ENCODE results near the gene CCDC57. TPM values are rescaled to one million over a fixed set of nuclear protein-coding genes. Genes with fewer than 3 reads are reported as not detected.

Gene CCDC57
- total and polyA plus RNA-seq, 4 donors = 5.4 to 19.1 (median 11.7) TPM

DNA sequence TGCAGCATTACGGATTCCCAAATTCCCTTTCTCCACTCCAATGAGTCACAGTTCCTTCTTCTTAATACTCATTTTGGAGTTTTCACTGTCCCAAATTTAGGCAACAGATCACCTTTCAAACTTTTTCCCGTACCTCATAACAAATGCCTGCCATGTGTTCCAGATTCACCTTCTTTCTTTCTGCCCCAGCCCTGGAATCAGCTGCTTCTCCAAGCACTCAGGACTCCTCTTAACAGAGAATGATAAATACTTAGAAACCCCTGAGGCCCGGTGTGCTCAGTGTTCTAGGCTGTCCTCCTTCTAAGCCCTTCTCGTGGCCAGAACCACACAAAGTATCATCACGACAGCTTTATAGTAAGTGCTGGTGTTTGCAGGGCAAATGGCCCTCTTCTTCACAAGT, 45.9 kb upstream of the CCDC57 start:
- Histone ChIP-seq H3K27me3 (ENCODE audit: control insufficient read depth in 4 of 4, insufficient read depth in 4 of 4, low read length in 3 of 4) (no peaks in the 10 kb centered on the region), H3K27ac (ENCODE audit: low read depth in 1 of 2, low read length in 2 of 2) (no peak overlapping the region), H3K36me3 (ENCODE audit: control insufficient read depth in 4 of 4, insufficient read depth in 3 of 4, low read depth in 1 of 4, low read length in 3 of 4) (peaks cover 13 to 59% (median 42%) of the 10 kb centered on the region in 4 donors), H3K9ac (ENCODE audit: low read depth in 1 of 2, low read length in 2 of 2) (no peak overlapping the region), H3K4me3 (ENCODE audit: low read depth in 1 of 3, low read length in 3 of 3) (no peak overlapping the region), H3K9me3 (ENCODE audit: control insufficient read depth in 4 of 4, low read length in 3 of 4) (no peaks in the 10 kb centered on the region), H3K4me1 (ENCODE audit: control insufficient read depth in 4 of 4, insufficient read depth in 4 of 4, low read length in 3 of 4) (no peaks in the 10 kb centered on the region)
- no peak for DNase-seq (ENCODE audit: low spot score)
- TF ChIP-seq, protein P1, sequence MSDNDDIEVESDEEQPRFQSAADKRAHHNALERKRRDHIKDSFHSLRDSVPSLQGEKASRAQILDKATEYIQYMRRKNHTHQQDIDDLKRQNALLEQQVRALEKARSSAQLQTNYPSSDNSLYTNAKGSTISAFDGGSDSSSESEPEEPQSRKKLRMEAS (IDR thresholded peaks at IDR 0.05) = no peak
- TF ChIP-seq, protein P2, sequence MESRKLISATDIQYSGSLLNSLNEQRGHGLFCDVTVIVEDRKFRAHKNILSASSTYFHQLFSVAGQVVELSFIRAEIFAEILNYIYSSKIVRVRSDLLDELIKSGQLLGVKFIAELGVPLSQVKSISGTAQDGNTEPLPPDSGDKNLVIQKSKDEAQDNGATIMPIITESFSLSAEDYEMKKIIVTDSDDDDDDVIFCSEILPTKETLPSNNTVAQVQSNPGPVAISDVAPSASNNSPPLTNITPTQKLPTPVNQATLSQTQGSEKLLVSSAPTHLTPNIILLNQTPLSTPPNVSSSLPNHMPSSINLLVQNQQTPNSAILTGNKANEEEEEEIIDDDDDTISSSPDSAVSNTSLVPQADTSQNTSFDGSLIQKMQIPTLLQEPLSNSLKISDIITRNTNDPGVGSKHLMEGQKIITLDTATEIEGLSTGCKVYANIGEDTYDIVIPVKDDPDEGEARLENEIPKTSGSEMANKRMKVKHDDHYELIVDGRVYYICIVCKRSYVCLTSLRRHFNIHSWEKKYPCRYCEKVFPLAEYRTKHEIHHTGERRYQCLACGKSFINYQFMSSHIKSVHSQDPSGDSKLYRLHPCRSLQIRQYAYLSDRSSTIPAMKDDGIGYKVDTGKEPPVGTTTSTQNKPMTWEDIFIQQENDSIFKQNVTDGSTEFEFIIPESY (IDR thresholded peaks at IDR 0.05) = no peak
- no peak for TF ChIP-seq HNF4G (IDR thresholded peaks at IDR 0.05)
- TF ChIP-seq, protein P3, sequence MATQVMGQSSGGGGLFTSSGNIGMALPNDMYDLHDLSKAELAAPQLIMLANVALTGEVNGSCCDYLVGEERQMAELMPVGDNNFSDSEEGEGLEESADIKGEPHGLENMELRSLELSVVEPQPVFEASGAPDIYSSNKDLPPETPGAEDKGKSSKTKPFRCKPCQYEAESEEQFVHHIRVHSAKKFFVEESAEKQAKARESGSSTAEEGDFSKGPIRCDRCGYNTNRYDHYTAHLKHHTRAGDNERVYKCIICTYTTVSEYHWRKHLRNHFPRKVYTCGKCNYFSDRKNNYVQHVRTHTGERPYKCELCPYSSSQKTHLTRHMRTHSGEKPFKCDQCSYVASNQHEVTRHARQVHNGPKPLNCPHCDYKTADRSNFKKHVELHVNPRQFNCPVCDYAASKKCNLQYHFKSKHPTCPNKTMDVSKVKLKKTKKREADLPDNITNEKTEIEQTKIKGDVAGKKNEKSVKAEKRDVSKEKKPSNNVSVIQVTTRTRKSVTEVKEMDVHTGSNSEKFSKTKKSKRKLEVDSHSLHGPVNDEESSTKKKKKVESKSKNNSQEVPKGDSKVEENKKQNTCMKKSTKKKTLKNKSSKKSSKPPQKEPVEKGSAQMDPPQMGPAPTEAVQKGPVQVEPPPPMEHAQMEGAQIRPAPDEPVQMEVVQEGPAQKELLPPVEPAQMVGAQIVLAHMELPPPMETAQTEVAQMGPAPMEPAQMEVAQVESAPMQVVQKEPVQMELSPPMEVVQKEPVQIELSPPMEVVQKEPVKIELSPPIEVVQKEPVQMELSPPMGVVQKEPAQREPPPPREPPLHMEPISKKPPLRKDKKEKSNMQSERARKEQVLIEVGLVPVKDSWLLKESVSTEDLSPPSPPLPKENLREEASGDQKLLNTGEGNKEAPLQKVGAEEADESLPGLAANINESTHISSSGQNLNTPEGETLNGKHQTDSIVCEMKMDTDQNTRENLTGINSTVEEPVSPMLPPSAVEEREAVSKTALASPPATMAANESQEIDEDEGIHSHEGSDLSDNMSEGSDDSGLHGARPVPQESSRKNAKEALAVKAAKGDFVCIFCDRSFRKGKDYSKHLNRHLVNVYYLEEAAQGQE (IDR thresholded peaks at IDR 0.05) = no peak
- 89% methylated on average over 5 of the region's 5 CpGs for WGBS

GRCh38 chr17:82257473-82257872, 44.8 kb upstream of the CCDC57 start:
- no peak for DNase-seq (ENCODE audit: low spot score)
- Histone ChIP-seq H3K4me1 (ENCODE audit: control insufficient read depth in 4 of 4, insufficient read depth in 4 of 4, low read length in 3 of 4) (no peaks in the 10 kb centered on the region), H3K27me3 (ENCODE audit: control insufficient read depth in 4 of 4, insufficient read depth in 4 of 4, low read length in 3 of 4) (no peaks in the 10 kb centered on the region), H3K36me3 (ENCODE audit: control insufficient read depth in 4 of 4, insufficient read depth in 3 of 4, low read depth in 1 of 4, low read length in 3 of 4) (peaks cover 18 to 65% (median 51%) of the 10 kb centered on the region in 4 donors), H3K9ac (ENCODE audit: low read depth in 1 of 2, low read length in 2 of 2) (no peak overlapping the region), H3K4me3 (ENCODE audit: low read depth in 1 of 3, low read length in 3 of 3) (no peak overlapping the region), H3K27ac (ENCODE audit: low read depth in 1 of 2, low read length in 2 of 2) (no peak overlapping the region), H3K9me3 (ENCODE audit: control insufficient read depth in 4 of 4, low read length in 3 of 4) (no peaks in the 10 kb centered on the region)
- WGBS = 74% methylated on average over 10 of the region's 10 CpGs
- TF ChIP-seq, protein P1 (IDR thresholded peaks at IDR 0.05) = no peak
- TF ChIP-seq HNF4A (conservative IDR thresholded peaks at IDR 0.05) (no peak), ATF3 (IDR thresholded peaks at IDR 0.05) (no peak), FOXA1 (IDR thresholded peaks at IDR 0.05) (no peak), RXRA (IDR thresholded peaks at IDR 0.05) (no peak)

DNA sequence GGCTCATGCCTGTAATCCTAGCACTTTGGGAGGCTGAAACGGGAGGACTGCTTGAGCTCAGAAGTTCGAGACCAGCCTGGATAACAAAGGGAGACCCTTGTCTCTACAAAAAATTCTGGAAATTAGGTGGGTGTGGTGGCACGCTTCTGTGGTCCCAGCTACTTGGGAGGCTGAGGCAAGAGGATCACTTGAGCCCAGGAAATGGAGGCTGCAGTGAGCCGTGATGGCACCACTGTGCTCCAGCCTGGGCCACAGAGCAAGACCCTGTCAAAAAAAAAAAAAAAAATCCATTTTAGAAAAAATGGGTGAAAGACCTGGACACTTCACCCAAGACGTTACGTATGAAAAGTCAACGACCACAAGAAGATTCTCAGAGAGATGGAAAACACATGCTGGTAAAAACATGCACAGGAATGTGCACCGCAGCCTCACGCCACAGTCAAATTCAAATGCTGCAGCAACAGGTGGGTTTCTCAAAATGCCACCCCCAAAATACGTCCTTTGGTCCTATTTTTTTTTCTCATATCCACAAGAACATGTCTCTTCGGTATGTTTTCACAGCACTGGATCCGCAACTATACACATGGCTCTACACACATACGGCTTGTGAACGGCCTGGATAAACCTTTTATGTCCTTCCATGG, 43.7 kb upstream of the CCDC57 start:
- Histone ChIP-seq H3K9me3 (ENCODE audit: control insufficient read depth in 4 of 4, low read length in 3 of 4) (no peaks in the 10 kb centered on the region), H3K27me3 (ENCODE audit: control insufficient read depth in 4 of 4, insufficient read depth in 4 of 4, low read length in 3 of 4) (no peaks in the 10 kb centered on the region), H3K36me3 (ENCODE audit: control insufficient read depth in 4 of 4, insufficient read depth in 3 of 4, low read depth in 1 of 4, low read length in 3 of 4) (peaks cover 24 to 63% (median 49%) of the 10 kb centered on the region in 4 donors), H3K4me1 (ENCODE audit: control insufficient read depth in 4 of 4, insufficient read depth in 4 of 4, low read length in 3 of 4) (no peaks in the 10 kb centered on the region), H3K4me3 (ENCODE audit: low read depth in 1 of 3, low read length in 3 of 3) (no peak overlapping the region), H3K27ac (ENCODE audit: low read depth in 1 of 2, low read length in 2 of 2) (no peak overlapping the region), H3K9ac (ENCODE audit: low read depth in 1 of 2, low read length in 2 of 2) (no peak overlapping the region)
- no peak for DNase-seq (ENCODE audit: low spot score)
- WGBS = 95% methylated on average over 14 of the region's 14 CpGs
- no peak for TF ChIP-seq TAF1 (conservative IDR thresholded peaks at IDR 0.05)
- no peak for TF ChIP-seq RXRA (IDR thresholded peaks at IDR 0.05)
- no peak for TF ChIP-seq JUND (IDR thresholded peaks at IDR 0.05)
- TF ChIP-seq, protein P4, sequence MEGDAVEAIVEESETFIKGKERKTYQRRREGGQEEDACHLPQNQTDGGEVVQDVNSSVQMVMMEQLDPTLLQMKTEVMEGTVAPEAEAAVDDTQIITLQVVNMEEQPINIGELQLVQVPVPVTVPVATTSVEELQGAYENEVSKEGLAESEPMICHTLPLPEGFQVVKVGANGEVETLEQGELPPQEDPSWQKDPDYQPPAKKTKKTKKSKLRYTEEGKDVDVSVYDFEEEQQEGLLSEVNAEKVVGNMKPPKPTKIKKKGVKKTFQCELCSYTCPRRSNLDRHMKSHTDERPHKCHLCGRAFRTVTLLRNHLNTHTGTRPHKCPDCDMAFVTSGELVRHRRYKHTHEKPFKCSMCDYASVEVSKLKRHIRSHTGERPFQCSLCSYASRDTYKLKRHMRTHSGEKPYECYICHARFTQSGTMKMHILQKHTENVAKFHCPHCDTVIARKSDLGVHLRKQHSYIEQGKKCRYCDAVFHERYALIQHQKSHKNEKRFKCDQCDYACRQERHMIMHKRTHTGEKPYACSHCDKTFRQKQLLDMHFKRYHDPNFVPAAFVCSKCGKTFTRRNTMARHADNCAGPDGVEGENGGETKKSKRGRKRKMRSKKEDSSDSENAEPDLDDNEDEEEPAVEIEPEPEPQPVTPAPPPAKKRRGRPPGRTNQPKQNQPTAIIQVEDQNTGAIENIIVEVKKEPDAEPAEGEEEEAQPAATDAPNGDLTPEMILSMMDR (IDR thresholded peaks at IDR 0.05; ENCODE audit: low read depth, low read length, missing input control) = no peak
- no peak for TF ChIP-seq HNF4A (conservative IDR thresholded peaks at IDR 0.05)
- TF ChIP-seq, protein P1 (IDR thresholded peaks at IDR 0.05) = no peak
- TF ChIP-seq, protein P2 (IDR thresholded peaks at IDR 0.05) = no peak
- TF ChIP-seq YY1 (IDR thresholded peaks at IDR 0.05) = no peak
- TF ChIP-seq NR2F2 (IDR thresholded peaks at IDR 0.05) = no peak
- TF ChIP-seq ATF3 (IDR thresholded peaks at IDR 0.05) = no peak
- no peak for TF ChIP-seq FOXA1 (IDR thresholded peaks at IDR 0.05)

All from liver (tissue), 9 donors.